H1 (cell line): ENCODE measurements around the gene CDK5RAP3.

Experiments
- ATF3 ChIP-seq: IDR thresholded peaks from 2 replicates; pipeline ENCODE4 v1.6.1; 2011; ENCODE audit warnings: low read depth, mild to moderate bottlenecking, low read length; ENCODE audit not compliant: insufficient read depth
- CBX5 ChIP-seq: fragments of 300-800, 300-1000 bp; sonication (generic); IDR thresholded peaks from 2 replicates; pipeline ENCODE4 v1.7.1; 2016; ENCODE audit warnings: antibody characterized with exemption, low read length, low read depth
- CEBPB ChIP-seq: IDR thresholded peaks from 2 replicates; pipeline ENCODE4 v1.6.1; 2012; ENCODE audit warnings: low read depth, low read length
- EGR1 ChIP-seq: IDR thresholded peaks from 2 replicates; pipeline ENCODE4 v1.6.1; 2011; ENCODE audit warnings: low read depth, low read length, borderline replicate concordance
- EP300 ChIP-seq, 2 experiments: IDR thresholded peaks; 1 replicate in 1 of 2; 2 replicates in 1 of 2; pipeline ENCODE4 v1.6.1; 2011 to 2012; ENCODE audit warnings: low read depth in 2 of 2, low read length in 2 of 2, mild to moderate bottlenecking in 2 of 2, borderline replicate concordance in 1 of 2, inconsistent platforms in 1 of 2, moderate library complexity in 1 of 2
- EZH2 ChIP-seq: fragments of 200-600 bp; sonication (generic); IDR thresholded peaks from 2 replicates; pipeline ENCODE4 v1.7.1; 2012; ENCODE audit warnings: low read depth, mild to moderate bottlenecking, moderate library complexity, low read length, inconsistent platforms; ENCODE audit not compliant: severe bottlenecking
- MAX ChIP-seq: IDR thresholded peaks from 2 replicates; pipeline ENCODE4 v1.6.1; 2012; ENCODE audit warnings: inconsistent platforms
- PHF8 ChIP-seq: fragments of 200-600 bp; sonication (generic); conservative IDR thresholded peaks from 2 replicates; pipeline ENCODE4 v1.7.1; 2012; ENCODE audit warnings: low read depth, mild to moderate bottlenecking, inconsistent platforms, low read length, moderate library complexity
- RNF2 ChIP-seq: fragments of 200-900, 300-1000 bp; sonication (generic); IDR thresholded peaks from 2 replicates; pipeline ENCODE4 v1.7.1; 2016; ENCODE audit warnings: borderline replicate concordance, low read depth, mild to moderate bottlenecking, antibody characterized with exemption, low read length; ENCODE audit not compliant: poor library complexity, severe bottlenecking; ENCODE audit errors: missing control alignments
- SAP30 ChIP-seq: fragments of 300-600 bp; sonication (generic); IDR thresholded peaks from 2 replicates; pipeline ENCODE4 v1.7.1; 2012; ENCODE audit warnings: low read length, moderate library complexity, mild to moderate bottlenecking, inconsistent platforms; ENCODE audit not compliant: insufficient read depth, insufficient replicate concordance
- ZNF274 ChIP-seq: IDR thresholded peaks from 2 replicates; pipeline ENCODE4 v1.7.0; 2012; ENCODE audit warnings: low read length, borderline replicate concordance; ENCODE audit errors: extremely low read depth
- TF ChIP-seq, protein P1 (sequence below), 3 experiments: IDR thresholded peaks; 1 replicate in 2 of 3; 2 replicates in 1 of 3; pipeline versions ENCODE4 v1.5.1 to v1.6.1; 2011; ENCODE audit warnings: low read length in 3 of 3, mild to moderate bottlenecking in 3 of 3, inconsistent platforms in 2 of 3, low read depth in 1 of 3, moderate library complexity in 1 of 3; ENCODE audit not compliant: insufficient read depth in 1 of 3; ENCODE audit errors: control extremely low read depth in 1 of 3
- TF ChIP-seq, protein P2 (sequence below): IDR thresholded peaks from 2 replicates; pipeline ENCODE4 v1.6.1; 2012; ENCODE audit warnings: low read length, inconsistent platforms

GRCh38 chr17:48016112-48016511, 45.2 kb downstream of the CDK5RAP3 start:
- TF ChIP-seq RNF2, result no peak
- TF ChIP-seq, protein P1, sequence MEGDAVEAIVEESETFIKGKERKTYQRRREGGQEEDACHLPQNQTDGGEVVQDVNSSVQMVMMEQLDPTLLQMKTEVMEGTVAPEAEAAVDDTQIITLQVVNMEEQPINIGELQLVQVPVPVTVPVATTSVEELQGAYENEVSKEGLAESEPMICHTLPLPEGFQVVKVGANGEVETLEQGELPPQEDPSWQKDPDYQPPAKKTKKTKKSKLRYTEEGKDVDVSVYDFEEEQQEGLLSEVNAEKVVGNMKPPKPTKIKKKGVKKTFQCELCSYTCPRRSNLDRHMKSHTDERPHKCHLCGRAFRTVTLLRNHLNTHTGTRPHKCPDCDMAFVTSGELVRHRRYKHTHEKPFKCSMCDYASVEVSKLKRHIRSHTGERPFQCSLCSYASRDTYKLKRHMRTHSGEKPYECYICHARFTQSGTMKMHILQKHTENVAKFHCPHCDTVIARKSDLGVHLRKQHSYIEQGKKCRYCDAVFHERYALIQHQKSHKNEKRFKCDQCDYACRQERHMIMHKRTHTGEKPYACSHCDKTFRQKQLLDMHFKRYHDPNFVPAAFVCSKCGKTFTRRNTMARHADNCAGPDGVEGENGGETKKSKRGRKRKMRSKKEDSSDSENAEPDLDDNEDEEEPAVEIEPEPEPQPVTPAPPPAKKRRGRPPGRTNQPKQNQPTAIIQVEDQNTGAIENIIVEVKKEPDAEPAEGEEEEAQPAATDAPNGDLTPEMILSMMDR (IDR thresholded peaks at IDR 0.05; ENCODE audit: control extremely low read depth in 1 of 3, insufficient read depth in 1 of 3, low read depth in 1 of 3, low read length in 3 of 3), result no peak
- no peak for TF ChIP-seq CBX5
- no peak for TF ChIP-seq CEBPB
- TF ChIP-seq EZH2, result no peak
- no peak for TF ChIP-seq PHF8
- TF ChIP-seq ATF3, result no peak
- TF ChIP-seq, protein P2, sequence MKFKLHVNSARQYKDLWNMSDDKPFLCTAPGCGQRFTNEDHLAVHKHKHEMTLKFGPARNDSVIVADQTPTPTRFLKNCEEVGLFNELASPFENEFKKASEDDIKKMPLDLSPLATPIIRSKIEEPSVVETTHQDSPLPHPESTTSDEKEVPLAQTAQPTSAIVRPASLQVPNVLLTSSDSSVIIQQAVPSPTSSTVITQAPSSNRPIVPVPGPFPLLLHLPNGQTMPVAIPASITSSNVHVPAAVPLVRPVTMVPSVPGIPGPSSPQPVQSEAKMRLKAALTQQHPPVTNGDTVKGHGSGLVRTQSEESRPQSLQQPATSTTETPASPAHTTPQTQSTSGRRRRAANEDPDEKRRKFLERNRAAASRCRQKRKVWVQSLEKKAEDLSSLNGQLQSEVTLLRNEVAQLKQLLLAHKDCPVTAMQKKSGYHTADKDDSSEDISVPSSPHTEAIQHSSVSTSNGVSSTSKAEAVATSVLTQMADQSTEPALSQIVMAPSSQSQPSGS, result no peak
- no peak for TF ChIP-seq EP300 (IDR thresholded peaks at IDR 0.05; ENCODE audit: borderline replicate concordance in 1 of 2, low read depth in 2 of 2, low read length in 2 of 2)
- no peak for TF ChIP-seq SAP30
- TF ChIP-seq ZNF274, result no peak
- no peak for TF ChIP-seq MAX
- TF ChIP-seq EGR1, result no peak
